H1 (cell line): Measurements from ENCODE around the gene MED10. TPM values are rescaled to one million over a fixed set of nuclear protein-coding genes. Genes with fewer than 3 reads are reported as not detected.

ENCODE experiments used
- CTCF ChIA-PET: fragments of 300-600 bp; sonication (Branson Sonifier 250); formaldehyde crosslinking; loops from one replicate; lab custom pipeline; 2021; ENCODE audit not compliant: partially characterized antibody; lab: Charles Lee
- POLR2A ChIA-PET: fragments of 300-600 bp; sonication (Branson Sonifier 250); formaldehyde crosslinking; loops from one replicate; lab custom pipeline; 2021; ENCODE audit warnings: inconsistent platforms; ENCODE audit not compliant: partially characterized antibody; lab: Charles Lee
- DNase-seq, 2 experiments: peaks; one replicate each; pipeline versions ENCODE4 v3.0.0 to v3.0.0-alpha.2; 2010 to 2022; ENCODE audit warnings: low spot score in 2 of 2, low read depth in 1 of 2, mixed read lengths in 1 of 2
- FAIRE-seq: peaks from 2 replicates; lab custom pipeline; 2011; peaks lifted over from hg19 to GRCh38; lab: Jason Lieb, UNC
- H2AFZ ChIP-seq: 2 replicates; pipeline ENCODE4 v1.8.1; 2012; ENCODE audit warnings: low read length, inconsistent platforms
- H2AK5ac ChIP-seq: 2 replicates; pipeline ENCODE4 v1.6.1; 2013; ENCODE audit warnings: low read depth, low read length
- H2BK120ac ChIP-seq: replicated peaks from 2 replicates; pipeline ENCODE3; 2013; ENCODE audit warnings: low read depth, low read length, inconsistent platforms
- H2BK12ac ChIP-seq: 2 replicates; pipeline ENCODE4 v1.6.1; 2013; ENCODE audit warnings: low read depth, low read length
- H2BK15ac ChIP-seq: 2 replicates; pipeline ENCODE4 v1.6.1; 2013; ENCODE audit warnings: low read length
- H2BK20ac ChIP-seq: 2 replicates; pipeline ENCODE4 v1.6.1; 2013; ENCODE audit warnings: low read length
- H2BK5ac ChIP-seq: 2 replicates; pipeline ENCODE4 v1.6.1; 2013; ENCODE audit warnings: low read depth, low read length
- H3K14ac ChIP-seq: 2 replicates; pipeline ENCODE4 v1.6.1; 2013; ENCODE audit warnings: inconsistent platforms; ENCODE audit not compliant: insufficient read length
- H3K18ac ChIP-seq: 2 replicates; pipeline ENCODE4 v1.6.1; 2013; ENCODE audit warnings: low read length; ENCODE audit errors: extremely low read depth
- H3K23ac ChIP-seq: 2 replicates; pipeline ENCODE4 v1.6.1; 2013; ENCODE audit warnings: inconsistent platforms; ENCODE audit not compliant: insufficient read length
- H3K23me2 ChIP-seq: 2 replicates; pipeline ENCODE4 v1.6.1; 2013; ENCODE audit warnings: low read depth, low read length
- H3K27ac ChIP-seq: 2 replicates; pipeline ENCODE4 v1.6.1; 2011; ENCODE audit warnings: low read depth, low read length, inconsistent platforms
- H3K27me3 ChIP-seq, 4 experiments: replicated peaks in 1 of 4; 1 replicate in 1 of 4; 2 replicates in 3 of 4; pipeline versions ENCODE4 v1.6.1 to v1.8.1; 2011 to 2013; ENCODE audit warnings: low read length in 3 of 4, mild to moderate bottlenecking in 3 of 4, inconsistent platforms in 2 of 4, mixed read lengths in 2 of 4, moderate library complexity in 1 of 4; ENCODE audit not compliant: control insufficient read depth in 3 of 4, insufficient read depth in 3 of 4; ENCODE audit errors: extremely low read depth in 1 of 4
- H3K36me3 ChIP-seq, 4 experiments: 2 replicates each; pipeline versions ENCODE4 v1.6.1 to v1.8.1; 2011 to 2013; ENCODE audit warnings: mild to moderate bottlenecking in 4 of 4, low read length in 3 of 4, moderate library complexity in 2 of 4, control low read depth in 1 of 4, inconsistent platforms in 1 of 4; ENCODE audit not compliant: insufficient read depth in 4 of 4, control insufficient read depth in 2 of 4
- H3K4ac ChIP-seq: replicated peaks from 2 replicates; pipeline ENCODE3; 2013; ENCODE audit warnings: low read length, low read depth, mixed read lengths, inconsistent platforms; ENCODE audit not compliant: insufficient read length
- H3K4me1 ChIP-seq, 4 experiments: replicated peaks in 1 of 4; 1 replicate in 1 of 4; 2 replicates in 3 of 4; pipeline versions ENCODE4 v1.6.1 to v1.8.1; 2011 to 2013; ENCODE audit warnings: low read length in 3 of 4, inconsistent platforms in 2 of 4, mixed read lengths in 1 of 4; ENCODE audit not compliant: insufficient read depth in 4 of 4, control insufficient read depth in 3 of 4
- H3K4me2 ChIP-seq, 2 experiments: 2 replicates each; pipeline versions ENCODE4 v1.6.1 to v1.8.1; 2011 to 2013; ENCODE audit warnings: low read depth in 2 of 2, low read length in 2 of 2, control low read depth in 1 of 2, inconsistent platforms in 1 of 2, mild to moderate bottlenecking in 1 of 2; ENCODE audit not compliant: insufficient read depth in 1 of 2
- H3K4me3 ChIP-seq, 4 experiments: fragments of 200-600, 300-600 bp in 1 of 4; sonication (generic), shearing (Covaris generic), sonication (Bioruptor Twin) in 1 of 4; 2 replicates each; pipeline versions ENCODE4 v1.5.1 to v1.8.1; 2011 to 2016; ENCODE audit warnings: low read length in 4 of 4, low read depth in 3 of 4, control low read depth in 2 of 4, inconsistent platforms in 2 of 4, mild to moderate bottlenecking in 2 of 4, mixed read lengths in 1 of 4, moderate library complexity in 1 of 4; ENCODE audit not compliant: insufficient read depth in 2 of 4; ENCODE audit errors: extremely low read depth in 1 of 4
- H3K56ac ChIP-seq: replicated peaks from 2 replicates; pipeline ENCODE3; 2013; ENCODE audit warnings: low read depth, mild to moderate bottlenecking, mixed read lengths, low read length, inconsistent platforms; ENCODE audit not compliant: insufficient read length
- H3K79me1 ChIP-seq: 2 replicates; pipeline ENCODE4 v1.6.1; 2013; ENCODE audit warnings: low read depth, low read length, control low read depth
- H3K79me2 ChIP-seq, 2 experiments: 2 replicates each; pipeline versions ENCODE4 v1.6.1 to v1.8.1; 2012 to 2013; ENCODE audit warnings: low read length in 2 of 2, mild to moderate bottlenecking in 2 of 2, inconsistent platforms in 1 of 2; ENCODE audit not compliant: insufficient read depth in 2 of 2, control insufficient read depth in 1 of 2
- H3K9ac ChIP-seq, 4 experiments: replicated peaks in 1 of 4; 1 replicate in 1 of 4; 2 replicates in 3 of 4; pipeline versions ENCODE4 v1.6.1 to v1.8.1; 2011 to 2013; ENCODE audit warnings: low read depth in 3 of 4, low read length in 3 of 4, control low read depth in 2 of 4, mild to moderate bottlenecking in 2 of 4, moderate library complexity in 2 of 4, inconsistent platforms in 1 of 4; ENCODE audit errors: extremely low read depth in 1 of 4
- H3K9me3 ChIP-seq, 2 experiments: 2 replicates each; pipeline versions ENCODE4 v1.6.1 to v1.8.1; 2012 to 2013; ENCODE audit warnings: mild to moderate bottlenecking in 2 of 2, moderate library complexity in 2 of 2, control low read depth in 1 of 2, inconsistent platforms in 1 of 2, low read depth in 1 of 2, low read length in 1 of 2, mixed read lengths in 1 of 2; ENCODE audit not compliant: insufficient read depth in 2 of 2
- H4K20me1 ChIP-seq, 2 experiments: replicated peaks in 1 of 2; 2 replicates each; pipeline versions ENCODE3 to v1.8.1; 2011 to 2013; ENCODE audit warnings: inconsistent platforms in 2 of 2, low read length in 2 of 2, mild to moderate bottlenecking in 1 of 2; ENCODE audit not compliant: insufficient read depth in 2 of 2, control insufficient read depth in 1 of 2
- H4K5ac ChIP-seq: 2 replicates; pipeline ENCODE4 v1.6.1; 2013; ENCODE audit warnings: low read length, low read depth, mixed read lengths, inconsistent platforms; ENCODE audit not compliant: insufficient read length
- H4K8ac ChIP-seq: 2 replicates; pipeline ENCODE4 v1.8.0; 2013; ENCODE audit warnings: mild to moderate bottlenecking, moderate library complexity, low read length, inconsistent platforms; ENCODE audit not compliant: insufficient read depth; ENCODE audit errors: extremely low read depth
- H4K91ac ChIP-seq: replicated peaks from 2 replicates; pipeline ENCODE3; 2013; ENCODE audit warnings: low read length, mixed read lengths, inconsistent platforms; ENCODE audit not compliant: insufficient read length
- EZH2 ChIP-seq: fragments of 200-600 bp; sonication (generic); IDR thresholded peaks from 2 replicates; pipeline ENCODE4 v1.7.1; 2012; ENCODE audit warnings: low read depth, mild to moderate bottlenecking, moderate library complexity, low read length, inconsistent platforms; ENCODE audit not compliant: severe bottlenecking
- WGBS, 2 experiments: shearing (Covaris generic) in 1 of 2; methylation state at CpG; one replicate each; pipeline versions ENCODE4 v1.1.6 to v1.1.7; 2013 to 2015; ENCODE audit warnings: low lambda C conversion rate in 2 of 2, mixed read lengths in 2 of 2, inconsistent platforms in 1 of 2, low coverage in 1 of 2, missing lambda C conversion rate in 1 of 2; ENCODE audit not compliant: insufficient replicate concordance in 2 of 2, insufficient coverage in 1 of 2, insufficient read length in 1 of 2; ENCODE audit errors: extremely low coverage in 1 of 2, missing lambda C conversion rate in 1 of 2; 5-methylcytosine and 5-hydroxymethylcytosine counted together
- polyA plus RNA-seq, 7 experiments: library from polyadenylated mRNA; depleted of rRNA in 3 of 7; stranded (reverse) in 5 of 7; unstranded in 2 of 7; fragments of >200 nt in 5 of 7; fragments of 200-250 nt in 2 of 7; gene quantifications; 1 replicate in 5 of 7; 2 replicates in 1 of 7; 4 replicates in 1 of 7; pipeline versions ENCODE4 v1.2.1 to v1.2.3, GENCODE V29; 2011 to 2013; ENCODE audit warnings: missing spikeins in 2 of 7, mixed read lengths in 2 of 7
- total RNA-seq: library from RNA; stranded (reverse); fragmentation: NEBNext Ultra II Directional; extraction: Animal tissue kit (Norgen Biotek cat#: 25700); gene quantifications from 2 replicates; pipeline ENCODE4 v1.2.1, GENCODE V29; 2021

Gene MED10
- total and polyA plus RNA-seq, 2 of the 8 experiments (the other 6 are each of a cell fraction or from before 2014, with no cell fraction given): 20.1 to 23.2 TPM

DNA sequence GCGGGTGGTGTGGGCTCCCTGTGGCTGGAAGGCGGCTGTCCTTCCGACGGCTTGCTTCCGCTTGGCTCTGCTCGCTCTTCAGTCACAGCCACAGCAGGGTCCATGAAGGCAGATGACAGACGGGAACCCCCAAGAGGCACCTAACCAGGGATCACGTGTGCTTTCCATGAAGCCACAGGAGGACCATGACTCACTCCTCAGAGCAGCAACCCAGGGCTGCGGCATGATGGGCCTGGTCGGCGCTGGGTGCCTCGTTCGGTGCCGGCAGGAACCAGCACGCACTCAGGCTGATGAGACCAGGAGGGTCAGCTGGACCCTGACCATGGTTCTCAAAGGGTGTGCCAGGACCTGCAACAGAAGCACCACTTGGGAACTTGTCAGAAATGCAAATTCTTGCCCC, 32.8 kb upstream of the MED10 start:
- peaks cover 0 to 1% (median 0%) of the 10 kb centered on the region in 4 experiments; a peak in 2 of 7 replicates for H3K27me3 ChIP-seq
- H2BK5ac ChIP-seq: no peak overlapping the region
- H2BK20ac ChIP-seq: 0 out of 2 replicates have a peak overlapping the region, but pooled peaks have one; percentile 18
- no peak for DNase-seq
- H2AFZ ChIP-seq: no peak overlapping the region
- H3K79me1 ChIP-seq: no peaks in the 10 kb centered on the region
- no peaks in the 10 kb centered on the region for H3K23me2 ChIP-seq
- H3K56ac ChIP-seq: no peak overlapping the region
- POLR2A ChIA-PET: no interaction called here
- TF ChIP-seq EZH2: no peak
- TF ChIP-seq, all 59 proteins: peak for 0
- Histone ChIP-seq H4K20me1 (no peaks in the 10 kb centered on the region), H4K5ac (no peak overlapping the region), H4K91ac (no peak overlapping the region), H2BK15ac (no peak overlapping the region), H2BK12ac (no peak overlapping the region), H2AK5ac (no peak overlapping the region), H3K4me3 (no peak overlapping the region), H3K4ac (no peak overlapping the region), H3K4me1 (no peaks in the 10 kb centered on the region), H3K79me2 (no peaks in the 10 kb centered on the region), H3K9ac (no peak overlapping the region), H2BK120ac (no peak overlapping the region), H4K8ac (no peak overlapping the region; the same call in 1 of the 2 replicates), H3K27ac (no peak overlapping the region), H3K14ac (no peak overlapping the region), H3K18ac (no peak overlapping the region), H3K23ac (no peak overlapping the region), H3K36me3 (no peaks in the 10 kb centered on the region), H3K9me3 (no peaks in the 10 kb centered on the region), H3K4me2 (no peak overlapping the region)
- WGBS, 2 experiments: 99% methylated on average over 13 of the region's 15 CpGs; no CpG with 5 or more reads in 1 of the 2 experiments
- FAIRE-seq: no peak
- CTCF ChIA-PET: no interaction called here
